Stimulated activated naive B cell treated with anti-CD40 and anti-IgM and Interleukin-4, amounts not matched to agents 10 μg/mL and 1 μg/mL and 100 μg/mL, for 72 hours (primary cell): ENCODE measurements around the gene COPS7B.
A peak's percentile ranks its signal among the peaks of the same experiment; 100 is the strongest.

Source experiments
- ATAC-seq, 2 donors: fragments of 150-1000 bp; cut with Tn5 transposase; replicated peaks; 2 replicates each; pipeline ENCODE4 v1.10.0; 2021; ENCODE audit warnings: moderate library complexity in 1 of 2
- DNase-seq: peaks from one replicate; pipeline ENCODE4 v3.0.0; 2021
- H3K27ac Mint-ChIP-seq: one replicate; pipeline ENCODE4 v1.8.0; 2022; ENCODE audit warnings: mild to moderate bottlenecking, mixed read lengths
- H3K27me3 Mint-ChIP-seq, 2 donors: one replicate each; pipeline ENCODE4 v1.8.0; 2022; ENCODE audit warnings: mixed read lengths in 2 of 2
- H3K36me3 Mint-ChIP-seq, 2 donors: one replicate each; pipeline ENCODE4 v1.8.0; 2022; ENCODE audit warnings: mixed read lengths in 2 of 2, mild to moderate bottlenecking in 1 of 2
- H3K4me1 Mint-ChIP-seq, 2 donors: one replicate each; pipeline ENCODE4 v1.8.0; 2022; ENCODE audit warnings: mixed read lengths in 2 of 2, mild to moderate bottlenecking in 1 of 2
- H3K4me3 Mint-ChIP-seq, 2 donors: one replicate each; pipeline ENCODE4 v1.8.0; 2022; ENCODE audit warnings: mild to moderate bottlenecking in 2 of 2, mixed read lengths in 2 of 2, moderate library complexity in 1 of 2
- H3K9me3 Mint-ChIP-seq, 2 donors: one replicate each; pipeline ENCODE4 v1.8.0; 2022; ENCODE audit warnings: mixed read lengths in 2 of 2, mild to moderate bottlenecking in 1 of 2

Gene COPS7B

GRCh38 chr2:231769170-231770136 is 16.8 kb upstream of the COPS7B start:
- Mint-ChIP-seq H3K27ac (peak overlapping the region; percentile 42), H3K36me3 (peaks cover 0 to 2% of the 10 kb centered on the region in 2 donors), H3K27me3 (no peaks in the 10 kb centered on the region), H3K9me3 (no peaks in the 10 kb centered on the region), H3K4me3 (no peak overlapping the region), H3K4me1 (peaks cover 16 to 36% of the 10 kb centered on the region in 2 donors)
- DNase-seq (no peak), ATAC-seq (peak; percentile 61 to 70)

- Mint-ChIP-seq H3K9me3 (no peaks in the 10 kb centered on the region), H3K27me3 (no peaks in the 10 kb centered on the region), H3K4me3 (peak overlapping the region; percentile 98 to 100), H3K36me3 (peaks cover 4 to 8% of the 10 kb centered on the region in 2 donors), H3K27ac (peak overlapping the region; percentile 99), H3K4me1 (peaks cover 30 to 53% of the 10 kb centered on the region in 2 donors)
- ATAC-seq = peak; percentile 14 to 23
- DNase-seq = no peak
Observed at GRCh38 chr2:231780123-231780908, 5.9 kb upstream of the COPS7B start.

GRCh38 chr2:231780909-231781797 is 5.1 kb upstream of the COPS7B start, which contains the start of gene PDE6D:
PDE6D (minus strand) TSS chr2:231781282; CDS start chr2:231781114, 168 bp downstream.
- Mint-ChIP-seq H3K27me3 (no peaks in the 10 kb centered on the region), H3K4me1 (peaks cover 35 to 62% of the 10 kb centered on the region in 2 donors), H3K4me3 (peak within 1 kb of the TSS; percentile 98 to 100), H3K9me3 (no peaks in the 10 kb centered on the region), H3K27ac (peak within 1 kb of the TSS; percentile 99), H3K36me3 (peaks cover 4 to 8% of the 10 kb centered on the region in 2 donors)
- ATAC-seq (peak; percentile 86 to 87), DNase-seq (peak; percentile 98)

GRCh38 chr2:231781798-231782726 is 4.2 kb upstream of the COPS7B start:
- H3K4me3 Mint-ChIP-seq = peak overlapping the region; percentile 98 to 100
- peak overlapping the region; percentile 99 for H3K27ac Mint-ChIP-seq
- no peaks in the 10 kb centered on the region for H3K27me3 Mint-ChIP-seq
- DNase-seq (no peak), ATAC-seq (no peak)
- H3K9me3 Mint-ChIP-seq = no peaks in the 10 kb centered on the region
- H3K36me3 Mint-ChIP-seq = peaks cover 4 to 10% of the 10 kb centered on the region in 2 donors
- H3K4me1 Mint-ChIP-seq = peaks cover 37 to 70% of the 10 kb centered on the region in 2 donors

- Mint-ChIP-seq H3K27me3 (no peaks in the 10 kb centered on the region), H3K4me1 (peaks cover 38 to 77% of the 10 kb centered on the region in 2 donors), H3K27ac (peak overlapping the region; percentile 96), H3K4me3 (peak overlapping the region; percentile 93 to 97), H3K9me3 (no peaks in the 10 kb centered on the region), H3K36me3 (peaks cover 6 to 7% of the 10 kb centered on the region in 2 donors)
- ATAC-seq = peak; percentile 5 to 12
- DNase-seq = no peak
Observed at GRCh38 chr2:231785413-231785812, 832 bp upstream of the COPS7B start.

- H3K27ac Mint-ChIP-seq = peak overlapping the region; percentile 96
- peaks cover 7% of the 10 kb centered on the region in 2 donors for H3K36me3 Mint-ChIP-seq
- H3K4me3 Mint-ChIP-seq = peak overlapping the region; percentile 93 to 97
- DNase-seq (no peak), ATAC-seq (no peak)
- H3K4me1 Mint-ChIP-seq = peaks cover 38 to 78% of the 10 kb centered on the region in 2 donors
- H3K9me3 Mint-ChIP-seq = no peaks in the 10 kb centered on the region
- H3K27me3 Mint-ChIP-seq = no peaks in the 10 kb centered on the region
Observed at GRCh38 chr2:231785822-231786176, 446 bp upstream of the COPS7B start.

- peaks cover 40 to 70% of the 10 kb centered on the region in 2 donors for H3K4me1 Mint-ChIP-seq
- no peak for ATAC-seq
- H3K36me3 Mint-ChIP-seq = peaks cover 5 to 16% of the 10 kb centered on the region in 2 donors
- DNase-seq = no peak
- no peaks in the 10 kb centered on the region for H3K27me3 Mint-ChIP-seq
- no peaks in the 10 kb centered on the region for H3K9me3 Mint-ChIP-seq
- H3K27ac Mint-ChIP-seq = peak overlapping the region; percentile 92
- peak overlapping the region; percentile 93 to 97 for H3K4me3 Mint-ChIP-seq
Observed at GRCh38 chr2:231786917-231787292, 660 bp downstream of the COPS7B start.

GRCh38 chr2:231791107-231791506 is 4.9 kb downstream of the COPS7B start:
- Mint-ChIP-seq H3K4me3 (no peak overlapping the region), H3K27ac (no peak overlapping the region), H3K4me1 (peaks cover 14 to 38% of the 10 kb centered on the region in 2 donors), H3K36me3 (peaks cover 19 to 34% of the 10 kb centered on the region in 2 donors), H3K27me3 (no peaks in the 10 kb centered on the region), H3K9me3 (no peaks in the 10 kb centered on the region)
- ATAC-seq (no peak), DNase-seq (no peak)

- no peaks in the 10 kb centered on the region for H3K27me3 Mint-ChIP-seq
- H3K27ac Mint-ChIP-seq = no peak overlapping the region
- peaks cover 34 to 58% of the 10 kb centered on the region in 2 donors for H3K36me3 Mint-ChIP-seq
- ATAC-seq (no peak), DNase-seq (no peak)
- H3K4me3 Mint-ChIP-seq = no peak overlapping the region
- H3K4me1 Mint-ChIP-seq = peaks cover 5 to 16% of the 10 kb centered on the region in 2 donors
- no peaks in the 10 kb centered on the region for H3K9me3 Mint-ChIP-seq
Observed at GRCh38 chr2:231794383-231794782, 8.1 kb downstream of the COPS7B start.

- H3K27me3 Mint-ChIP-seq = no peaks in the 10 kb centered on the region
- no peak overlapping the region for H3K27ac Mint-ChIP-seq
- peaks cover 35 to 59% of the 10 kb centered on the region in 2 donors for H3K36me3 Mint-ChIP-seq
- H3K4me1 Mint-ChIP-seq = peaks cover 5 to 7% of the 10 kb centered on the region in 2 donors
- no peak overlapping the region for H3K4me3 Mint-ChIP-seq
- DNase-seq = no peak
- no peak for ATAC-seq
- no peaks in the 10 kb centered on the region for H3K9me3 Mint-ChIP-seq
Observed at GRCh38 chr2:231795525-231796327, 9.5 kb downstream of the COPS7B start.

- H3K27me3 Mint-ChIP-seq = no peaks in the 10 kb centered on the region
- no peak for DNase-seq
- peaks cover 5 to 9% of the 10 kb centered on the region in 2 donors for H3K4me1 Mint-ChIP-seq
- ATAC-seq = peak; percentile 60 to 61
- H3K4me3 Mint-ChIP-seq = no peak overlapping the region
- H3K27ac Mint-ChIP-seq = no peak overlapping the region
- no peaks in the 10 kb centered on the region for H3K9me3 Mint-ChIP-seq
- peaks cover 37 to 55% of the 10 kb centered on the region in 2 donors for H3K36me3 Mint-ChIP-seq
Observed at GRCh38 chr2:231800493-231801091, 14.3 kb downstream of the COPS7B start.
